ENCODE data around the gene FGD6.
A peak's percentile ranks its signal among the peaks of the same experiment; 100 is the strongest.
"Not testable (repeated sequence)": the region's sequence is repeated elsewhere in the genome, so short reads cannot be mapped to it uniquely, and the experiment has no call there.

FGD6 gene

GRCh38 chr12:95118138-95118787 is 99.0 kb downstream of the FGD6 start:
- DNase-seq: no peak

- DNase-seq: peak; percentile 62 to 76
Observed at GRCh38 chr12:95117178-95117599, 100.1 kb downstream of the FGD6 start.

GRCh38 chr12:95116773-95117172 is 100.5 kb downstream of the FGD6 start:
- no peak for DNase-seq

- no peak for DNase-seq
Observed at GRCh38 chr12:95116341-95116740, 100.9 kb downstream of the FGD6 start.

- no peak for DNase-seq
Observed at GRCh38 chr12:95115641-95116040, 101.6 kb downstream of the FGD6 start.

GRCh38 chr12:95114766-95115405 is 102.4 kb downstream of the FGD6 start:
- DNase-seq: no peak

GRCh38 chr12:95107362-95107761 is 109.9 kb downstream of the FGD6 start:
- DNase-seq: no peak

- no peak for DNase-seq
Observed at GRCh38 chr12:95105540-95105939, 111.7 kb downstream of the FGD6 start.

GRCh38 chr12:95104919-95105452 is 112.3 kb downstream of the FGD6 start:
- DNase-seq: no peak

- peak in 1 of 2 donors; percentile 7 for DNase-seq
Observed at GRCh38 chr12:95102916-95103671, 114.2 kb downstream of the FGD6 start.

GRCh38 chr12:95101957-95102356 is 115.3 kb downstream of the FGD6 start:
- DNase-seq: not testable (repeated sequence)

GRCh38 chr12:95100264-95101190 is 116.7 kb downstream of the FGD6 start:
- no peak for DNase-seq

GRCh38 chr12:95099270-95099790 is 117.9 kb downstream of the FGD6 start:
- DNase-seq: no peak

GRCh38 chr12:95096852-95097251 is 120.4 kb downstream of the FGD6 start:
- DNase-seq: no peak

GRCh38 chr12:95096378-95096777 is 120.9 kb downstream of the FGD6 start:
- DNase-seq: no peak

- not testable (repeated sequence) for DNase-seq
Observed at GRCh38 chr12:95095866-95096265, 121.4 kb downstream of the FGD6 start.

GRCh38 chr12:95089462-95089861 is 127.8 kb downstream of the FGD6 start:
- no peak for DNase-seq

GRCh38 chr12:95088379-95088778 is 128.9 kb downstream of the FGD6 start:
- no peak for DNase-seq

GRCh38 chr12:95085612-95086011 is 131.7 kb downstream of the FGD6 start:
- no peak for DNase-seq

- DNase-seq: no peak
Observed at GRCh38 chr12:95083938-95084337, 133.3 kb downstream of the FGD6 start.

- DNase-seq: no peak
Observed at GRCh38 chr12:95083471-95083870, 133.8 kb downstream of the FGD6 start.

GRCh38 chr12:95077341-95077740 is 139.9 kb downstream of the FGD6 start:
- DNase-seq: no peak
